Measurements from ENCODE around the gene BAG3.

BAG3 gene

DNA sequence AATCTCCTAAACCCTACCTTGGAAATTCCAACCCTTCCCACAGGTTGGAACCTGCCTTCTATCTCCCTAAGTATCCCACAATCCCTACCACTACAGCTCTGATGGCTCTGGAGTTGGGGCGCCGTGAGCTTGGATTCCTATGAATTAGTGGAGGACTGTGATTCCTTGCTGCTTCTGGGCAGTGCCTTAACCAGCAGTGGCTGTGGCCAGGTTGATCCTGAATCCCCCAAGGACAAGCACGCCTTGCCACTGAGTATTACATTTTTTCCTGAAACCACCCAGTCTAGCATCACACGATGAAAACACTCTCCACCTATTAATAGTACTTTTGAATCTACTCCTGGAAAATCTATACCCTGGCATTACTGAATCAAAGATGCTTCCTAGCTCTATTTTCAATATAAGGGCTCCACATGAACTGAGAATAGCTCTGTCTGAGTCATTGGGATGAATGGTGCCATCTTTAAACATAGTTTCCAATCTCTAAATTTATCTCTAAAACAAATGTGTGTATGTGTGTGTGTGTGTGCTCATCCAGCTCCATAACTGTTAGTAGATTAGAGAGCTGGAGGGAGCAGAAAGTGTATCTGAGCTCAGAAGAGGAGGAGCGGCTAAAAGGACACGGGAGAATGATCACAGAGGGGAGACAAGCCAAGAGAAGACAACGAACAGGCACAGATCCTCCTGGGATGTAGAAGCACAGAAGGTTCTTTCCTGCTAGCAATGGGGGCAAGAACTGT is 62.7 kb downstream of the BAG3 start:
- H3K4me1 ChIP-seq (ENCODE audit: control insufficient read depth, low read length): peaks cover 7% of the 10 kb centered on the region
- no peak overlapping the region for H3K4me2 ChIP-seq (ENCODE audit: low read length)
- no peak for TF ChIP-seq EZH2phosphoT487 (IDR thresholded peaks at IDR 0.05; ENCODE audit: borderline replicate concordance, low read length)
- TF ChIP-seq, protein P1, sequence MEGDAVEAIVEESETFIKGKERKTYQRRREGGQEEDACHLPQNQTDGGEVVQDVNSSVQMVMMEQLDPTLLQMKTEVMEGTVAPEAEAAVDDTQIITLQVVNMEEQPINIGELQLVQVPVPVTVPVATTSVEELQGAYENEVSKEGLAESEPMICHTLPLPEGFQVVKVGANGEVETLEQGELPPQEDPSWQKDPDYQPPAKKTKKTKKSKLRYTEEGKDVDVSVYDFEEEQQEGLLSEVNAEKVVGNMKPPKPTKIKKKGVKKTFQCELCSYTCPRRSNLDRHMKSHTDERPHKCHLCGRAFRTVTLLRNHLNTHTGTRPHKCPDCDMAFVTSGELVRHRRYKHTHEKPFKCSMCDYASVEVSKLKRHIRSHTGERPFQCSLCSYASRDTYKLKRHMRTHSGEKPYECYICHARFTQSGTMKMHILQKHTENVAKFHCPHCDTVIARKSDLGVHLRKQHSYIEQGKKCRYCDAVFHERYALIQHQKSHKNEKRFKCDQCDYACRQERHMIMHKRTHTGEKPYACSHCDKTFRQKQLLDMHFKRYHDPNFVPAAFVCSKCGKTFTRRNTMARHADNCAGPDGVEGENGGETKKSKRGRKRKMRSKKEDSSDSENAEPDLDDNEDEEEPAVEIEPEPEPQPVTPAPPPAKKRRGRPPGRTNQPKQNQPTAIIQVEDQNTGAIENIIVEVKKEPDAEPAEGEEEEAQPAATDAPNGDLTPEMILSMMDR (IDR thresholded peaks at IDR 0.05; ENCODE audit: low read depth, low read length, poor library complexity, severe bottlenecking): no peak
- H3K79me2 ChIP-seq (ENCODE audit: control insufficient read depth, low read length): no peaks in the 10 kb centered on the region
- no peaks in the 10 kb centered on the region for H3K27me3 ChIP-seq (ENCODE audit: control insufficient read depth, low read length)
- no peak overlapping the region for H3K4me3 ChIP-seq (ENCODE audit: low read length)
- no peaks in the 10 kb centered on the region for H4K20me1 ChIP-seq (ENCODE audit: control insufficient read depth, insufficient read depth, low read depth, low read length)
- no peaks in the 10 kb centered on the region for H3K36me3 ChIP-seq (ENCODE audit: control insufficient read depth, low read length)
- H3K27ac ChIP-seq (ENCODE audit: low read depth, low read length): no peak overlapping the region
- no peaks in the 10 kb centered on the region for H3F3A ChIP-seq (ENCODE audit: control insufficient read depth, insufficient read depth)
- H3K9me2 ChIP-seq (replicated peaks; ENCODE audit: control insufficient read depth, low read length): no peaks in the 10 kb centered on the region
- H3K9me3 ChIP-seq (ENCODE audit: control insufficient read depth, insufficient read depth, low read length): peaks cover 7% of the 10 kb centered on the region; the same call in 1 of the 2 replicates

DNA sequence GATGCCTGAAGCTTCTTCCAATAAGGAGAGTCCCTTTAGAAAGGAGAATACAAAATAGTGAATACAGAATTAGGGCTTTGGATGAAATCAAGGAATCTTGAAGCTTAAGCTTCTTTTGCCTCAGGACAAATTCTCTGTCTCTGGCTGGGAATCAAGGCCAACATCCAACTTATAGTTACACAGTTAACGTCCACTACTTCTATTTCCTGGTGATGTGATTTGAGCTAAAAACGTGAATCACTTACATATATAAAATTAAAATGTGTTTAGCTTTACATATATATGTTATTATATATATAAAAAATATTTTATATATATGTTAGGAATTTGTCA is 63.3 kb downstream of the BAG3 start:
- Histone ChIP-seq H3K4me2 (ENCODE audit: low read length) (no peak overlapping the region), H3K27ac (ENCODE audit: low read depth, low read length) (no peak overlapping the region), H4K20me1 (ENCODE audit: control insufficient read depth, insufficient read depth, low read depth, low read length) (no peaks in the 10 kb centered on the region), H3K9me2 (replicated peaks; ENCODE audit: control insufficient read depth, low read length) (no peaks in the 10 kb centered on the region), H3K27me3 (ENCODE audit: control insufficient read depth, low read length) (no peaks in the 10 kb centered on the region), H3F3A (ENCODE audit: control insufficient read depth, insufficient read depth) (no peaks in the 10 kb centered on the region), H3K36me3 (ENCODE audit: control insufficient read depth, low read length) (no peaks in the 10 kb centered on the region), H3K4me3 (ENCODE audit: low read length) (no peak overlapping the region), H3K79me2 (ENCODE audit: control insufficient read depth, low read length) (no peaks in the 10 kb centered on the region), H3K9me3 (ENCODE audit: control insufficient read depth, insufficient read depth, low read length) (peaks cover 7% of the 10 kb centered on the region; the same call in 1 of the 2 replicates), H3K4me1 (ENCODE audit: control insufficient read depth, low read length) (peaks cover 2% of the 10 kb centered on the region)
- no peak for TF ChIP-seq EZH2phosphoT487 (IDR thresholded peaks at IDR 0.05; ENCODE audit: borderline replicate concordance, low read length)
- TF ChIP-seq, protein P1 (IDR thresholded peaks at IDR 0.05; ENCODE audit: low read depth, low read length, poor library complexity, severe bottlenecking): no peak

DNA sequence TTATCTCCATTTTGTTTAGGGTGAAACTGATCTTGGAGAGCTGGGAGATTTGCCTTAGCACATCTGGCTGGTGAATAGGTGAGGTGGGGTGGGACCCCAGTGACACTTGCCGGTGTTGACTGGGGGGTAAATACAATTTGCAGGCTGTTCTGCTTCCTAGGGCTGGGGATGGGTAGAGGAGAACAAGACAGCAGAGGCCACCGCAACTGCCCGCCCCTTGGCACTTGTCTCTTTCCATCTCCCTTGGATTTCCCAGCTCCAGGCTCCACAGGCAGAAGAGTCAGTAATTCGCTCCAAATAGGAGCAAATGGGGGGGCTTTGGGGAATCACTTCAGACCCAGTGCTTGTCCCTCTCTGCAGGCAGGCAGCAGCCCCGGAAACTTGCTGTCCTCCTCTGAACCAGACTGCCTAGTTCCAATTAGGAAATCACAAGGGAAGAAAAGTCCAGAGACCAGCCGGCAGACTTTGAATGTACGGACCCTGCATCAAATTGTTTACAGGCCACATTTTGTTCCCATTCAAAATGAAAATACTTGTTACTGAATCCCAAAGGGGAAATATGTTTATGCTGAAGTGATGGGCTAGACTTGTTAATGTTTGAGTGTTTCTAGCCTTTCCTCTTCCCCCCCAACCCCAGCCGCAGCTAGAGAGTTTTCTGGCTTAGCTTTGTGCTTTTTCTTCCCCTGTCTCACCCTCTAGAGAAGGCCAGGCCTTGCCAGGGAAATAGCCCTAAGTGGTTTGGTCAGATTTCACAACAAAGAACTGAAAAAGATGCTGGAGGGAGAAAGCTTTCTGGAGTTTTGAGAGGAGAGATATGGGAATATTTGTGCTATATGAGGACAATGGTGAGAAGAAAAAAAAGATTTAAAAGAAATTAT is 64.7 kb downstream of the BAG3 start:
- no peaks in the 10 kb centered on the region for H3F3A ChIP-seq (ENCODE audit: control insufficient read depth, insufficient read depth)
- no peak overlapping the region for H3K27ac ChIP-seq (ENCODE audit: low read depth, low read length)
- H3K4me3 ChIP-seq (ENCODE audit: low read length): no peak overlapping the region
- H3K9me2 ChIP-seq (replicated peaks; ENCODE audit: control insufficient read depth, low read length): no peaks in the 10 kb centered on the region
- H3K9me3 ChIP-seq (ENCODE audit: control insufficient read depth, insufficient read depth, low read length): peaks cover under 1% of the 10 kb centered on the region; the same call in 1 of the 2 replicates
- no peaks in the 10 kb centered on the region for H3K36me3 ChIP-seq (ENCODE audit: control insufficient read depth, low read length)
- no peaks in the 10 kb centered on the region for H3K27me3 ChIP-seq (ENCODE audit: control insufficient read depth, low read length)
- no peaks in the 10 kb centered on the region for H3K4me1 ChIP-seq (ENCODE audit: control insufficient read depth, low read length)
- H4K20me1 ChIP-seq (ENCODE audit: control insufficient read depth, insufficient read depth, low read depth, low read length): no peaks in the 10 kb centered on the region
- H3K4me2 ChIP-seq (ENCODE audit: low read length): no peak overlapping the region
- no peaks in the 10 kb centered on the region for H3K79me2 ChIP-seq (ENCODE audit: control insufficient read depth, low read length)
- no peak for TF ChIP-seq EZH2phosphoT487 (IDR thresholded peaks at IDR 0.05; ENCODE audit: borderline replicate concordance, low read length)
- TF ChIP-seq, protein P1 (IDR thresholded peaks at IDR 0.05; ENCODE audit: low read depth, low read length, poor library complexity, severe bottlenecking): no peak

All from DOHH2 (cell line).